GM12878 (cell line): ENCODE measurements around the gene DSG2. TPM values are rescaled to one million over a fixed set of nuclear protein-coding genes. Genes with fewer than 3 reads are reported as not detected.

Source experiments
- ATAC-seq: fragments of 200-7000 bp; cut with Tn5 transposase; 3 replicates; pipeline ENCODE4 v1.9.1; 2020; ENCODE audit warnings: mild to moderate bottlenecking, moderate library complexity
- BruUV-seq: library from RNA; stranded (reverse); fragments of 400-500 nt; replicated peaks from 2 replicates; lab custom pipeline; 2021; lab: Mats Ljungman, UMichigan
- CTCF ChIA-PET: fragments of 300-600 bp; sonication (Branson Sonifier 250); formaldehyde crosslinking; extraction: SDS; loops from one replicate; lab custom pipeline; 2021; ENCODE audit warnings: inconsistent platforms; lab: Yijun Ruan, JAX
- POLR2A ChIA-PET: fragments of 350-600 bp; formaldehyde crosslinking; extraction: SDS; loops from one replicate; lab custom pipeline; 2021; ENCODE audit warnings: inconsistent platforms; lab: Charles Lee
- RAD21 ChIA-PET: fragments of 300-600 bp; sonication (Branson Sonifier 250); formaldehyde crosslinking; loops from one replicate; lab custom pipeline; 2023; ENCODE audit warnings: antibody characterized with exemption; ENCODE audit not compliant: unreplicated experiment; lab: Charles Lee
- SMC1A ChIA-PET: fragments of 300-600 bp; sonication (Branson Sonifier 250); formaldehyde crosslinking; loops from one replicate; lab custom pipeline; 2023; ENCODE audit not compliant: unreplicated experiment, uncharacterized antibody; lab: Charles Lee
- DNase-seq: peaks from one replicate; pipeline ENCODE4 v3.0.0-alpha.2; 2011; ENCODE audit warnings: low read depth, low spot score
- FAIRE-seq: peaks from 3 replicates; lab custom pipeline; 2011; peaks lifted over from hg19 to GRCh38; lab: Jason Lieb, UNC
- H2AFZ ChIP-seq: 2 replicates; pipeline ENCODE4 v1.6.0; 2011; ENCODE audit warnings: low read depth, low read length, control low read depth; ENCODE audit not compliant: control insufficient read depth
- H3K27ac ChIP-seq: 2 replicates; pipeline ENCODE4 v1.5.1; 2011; ENCODE audit warnings: control low read depth; ENCODE audit not compliant: control insufficient read depth, insufficient read depth
- H3K27me3 ChIP-seq, 2 experiments: replicated peaks in 1 of 2; 2 replicates each; pipeline versions ENCODE4 v1.6.0 to v1.6.1; 2011; ENCODE audit warnings: low read length in 1 of 2; ENCODE audit not compliant: control insufficient read depth in 2 of 2, insufficient read depth in 2 of 2
- H3K36me3 ChIP-seq, 2 experiments: 2 replicates each; pipeline ENCODE4 v1.5.1; 2011; ENCODE audit warnings: low read length in 1 of 2; ENCODE audit not compliant: control insufficient read depth in 2 of 2, insufficient read depth in 2 of 2
- H3K4me1 ChIP-seq: 2 replicates; pipeline ENCODE4 v1.6.1; 2011; ENCODE audit warnings: mild to moderate bottlenecking, low read length, moderate library complexity, mixed read lengths; ENCODE audit not compliant: control insufficient read depth, insufficient read depth
- H3K4me2 ChIP-seq: 2 replicates; pipeline ENCODE4 v1.6.0; 2011; ENCODE audit warnings: control low read depth; ENCODE audit not compliant: control insufficient read depth, insufficient read depth
- H3K4me3 ChIP-seq: fragments of 200-600 bp; sonication (generic); 2 replicates; pipeline ENCODE4 v1.5.1; 2016
- H3K79me2 ChIP-seq: 2 replicates; pipeline ENCODE4 v1.6.0; 2011; ENCODE audit warnings: low read length; ENCODE audit not compliant: control insufficient read depth, insufficient read depth
- H3K9ac ChIP-seq: 2 replicates; pipeline ENCODE4 v1.8.0; 2011; ENCODE audit warnings: low read length, control low read depth, mixed read lengths; ENCODE audit not compliant: control insufficient read depth, insufficient read depth
- H3K9me3 ChIP-seq: replicated peaks from 3 replicates; pipeline ENCODE4 v1.5.1; 2011; ENCODE audit warnings: mild to moderate bottlenecking, low read length; ENCODE audit not compliant: control insufficient read depth, insufficient read depth
- H4K20me1 ChIP-seq: 2 replicates; pipeline ENCODE4 v1.6.0; 2011; ENCODE audit not compliant: control insufficient read depth, insufficient read depth
- ASH2L ChIP-seq: fragments of 300-600, 200-600 bp; sonication (generic); IDR thresholded peaks from 2 replicates; pipeline ENCODE4 v1.6.1; 2017; ENCODE audit warnings: low read depth, mild to moderate bottlenecking, borderline replicate concordance
- BCL11A ChIP-seq: IDR thresholded peaks from 2 replicates; pipeline ENCODE4 v1.6.1; 2011; ENCODE audit warnings: low read depth, low read length
- CBFB ChIP-seq: IDR thresholded peaks from 2 replicates; pipeline ENCODE4 v1.6.1; 2016; ENCODE audit warnings: antibody characterized with exemption, low read depth
- CREB1 ChIP-seq: IDR thresholded peaks from 2 replicates; pipeline ENCODE4 v1.6.1; 2012; ENCODE audit warnings: low read depth, mild to moderate bottlenecking, inconsistent platforms
- CREM ChIP-seq: IDR thresholded peaks from 2 replicates; pipeline ENCODE4 v1.6.1; 2014; ENCODE audit warnings: antibody characterized with exemption, low read depth
- EED ChIP-seq: sonication (generic); IDR thresholded peaks from 2 replicates; pipeline ENCODE4 v1.6.1; 2016; ENCODE audit warnings: antibody characterized with exemption, low read depth
- HDAC6 ChIP-seq: fragments of 200-600 bp; sonication (generic); IDR thresholded peaks from one replicate; pipeline ENCODE4 v1.8.0; 2017; ENCODE audit warnings: antibody characterized with exemption; ENCODE audit not compliant: unreplicated experiment
- JUND ChIP-seq: IDR thresholded peaks from 2 replicates; pipeline ENCODE4 v1.6.1; 2012; ENCODE audit warnings: low read depth, mild to moderate bottlenecking, low read length, improper control_type of control experiment, moderate library complexity
- KDM1A ChIP-seq: fragments of 200-600 bp; sonication (generic); IDR thresholded peaks from 2 replicates; pipeline ENCODE4 v1.6.1; 2016; ENCODE audit warnings: borderline replicate concordance
- MEF2B ChIP-seq: fragments of 450-650 bp; IDR thresholded peaks from 2 replicates; pipeline ENCODE4 v1.6.1; 2018; ENCODE audit warnings: mild to moderate bottlenecking, moderate library complexity; ENCODE audit not compliant: partially characterized antibody, poor library complexity, severe bottlenecking
- MLLT1 ChIP-seq: fragments of 450-650 bp; IDR thresholded peaks from 2 replicates; pipeline ENCODE4 v1.6.1; 2016; ENCODE audit warnings: mild to moderate bottlenecking
- NFXL1 ChIP-seq: fragments of 450-650 bp; IDR thresholded peaks from 2 replicates; pipeline ENCODE4 v1.6.1; 2017; ENCODE audit warnings: antibody characterized with exemption, mild to moderate bottlenecking, borderline replicate concordance
- NR2F1 ChIP-seq: fragments of 450-650 bp; conservative IDR thresholded peaks from 2 replicates; pipeline ENCODE4 v1.6.1; 2017; ENCODE audit warnings: mild to moderate bottlenecking
- PBX3 ChIP-seq: IDR thresholded peaks from 2 replicates; pipeline ENCODE4 v1.6.1; 2011; ENCODE audit warnings: mild to moderate bottlenecking, low read depth, low read length, moderate library complexity; ENCODE audit not compliant: insufficient replicate concordance
- RAD21 ChIP-seq: IDR thresholded peaks from 2 replicates; pipeline ENCODE4 v1.6.1; 2011; ENCODE audit warnings: mild to moderate bottlenecking, low read depth, low read length, moderate library complexity; ENCODE audit not compliant: insufficient read depth
- RAD51 ChIP-seq: fragments of 450-650 bp; IDR thresholded peaks from 2 replicates; pipeline ENCODE4 v1.6.1; 2016; ENCODE audit warnings: moderate library complexity, mild to moderate bottlenecking, inconsistent platforms
- TCF3 ChIP-seq: IDR thresholded peaks from 2 replicates; pipeline ENCODE4 v1.6.1; 2012; ENCODE audit warnings: low read depth, mild to moderate bottlenecking, low read length, borderline replicate concordance; ENCODE audit not compliant: insufficient read depth
- TCF7 ChIP-seq: IDR thresholded peaks from 2 replicates; pipeline ENCODE4 v1.6.1; 2014; ENCODE audit warnings: antibody characterized with exemption, borderline replicate concordance
- WGBS: methylation state at CpG from one replicate; pipeline ENCODE4 v1.1.6; 2016; ENCODE audit warnings: low lambda C conversion rate; ENCODE audit not compliant: insufficient replicate concordance, insufficient coverage; ENCODE audit errors: missing lambda C conversion rate; 5-methylcytosine and 5-hydroxymethylcytosine counted together
- in situ Hi-C: fragments of 300-500 bp; cut with MboI; formaldehyde crosslinking; loops from 9 replicates; pipeline ENCODE4 v1.14.3; 2018; ENCODE audit warnings: mixed read lengths
- intact Hi-C: fragments of 100-400 bp; cut with micrococcal nuclease; formaldehyde crosslinking; loops from one replicate; pipeline ENCODE4 v1.14.2; 2022; ENCODE audit not compliant: unreplicated experiment
- polyA plus RNA-seq, 11 experiments: library from polyadenylated mRNA; depleted of rRNA in 4 of 11; unstranded in 6 of 11; stranded (reverse) in 5 of 11; fragments of >200 nt; fragmentation: Nextera tagmentation in 4 of 11; fragmentation: Illumina TruSeq in 1 of 11; extraction: Ambion mirVana in 4 of 11; extraction: Trizol in 1 of 11; gene quantifications; 1 replicate in 1 of 11; 2 replicates in 10 of 11; pipeline versions ENCODE4 v1.2.1 to v1.2.3, GENCODE V29; 2011 to 2016; ENCODE audit warnings: inconsistent platforms in 2 of 11, missing spikeins in 2 of 11, low read depth in 1 of 11
- total RNA-seq, 4 experiments: library from RNA; depleted of rRNA in 3 of 4; stranded (reverse); fragments of >200 nt in 3 of 4; fragmentation: Illumina TruSeq in 1 of 4; extraction: Trizol in 1 of 4; gene quantifications; 2 replicates each; pipeline versions ENCODE4 v1.2.1 to v1.2.3, GENCODE V29; 2013 to 2021
- TF ChIP-seq, protein P1 (sequence below): fragments of 450-650 bp; IDR thresholded peaks from 2 replicates; pipeline ENCODE4 v1.6.1; 2017; ENCODE audit warnings: antibody characterized with exemption, mild to moderate bottlenecking, moderate library complexity

Gene DSG2
- total and polyA plus RNA-seq, 10 of the 15 experiments (the other 5 are each of a cell fraction or from before 2014, with no cell fraction given), result 11.7 to 46.2 (median 28.0) TPM

DNA sequence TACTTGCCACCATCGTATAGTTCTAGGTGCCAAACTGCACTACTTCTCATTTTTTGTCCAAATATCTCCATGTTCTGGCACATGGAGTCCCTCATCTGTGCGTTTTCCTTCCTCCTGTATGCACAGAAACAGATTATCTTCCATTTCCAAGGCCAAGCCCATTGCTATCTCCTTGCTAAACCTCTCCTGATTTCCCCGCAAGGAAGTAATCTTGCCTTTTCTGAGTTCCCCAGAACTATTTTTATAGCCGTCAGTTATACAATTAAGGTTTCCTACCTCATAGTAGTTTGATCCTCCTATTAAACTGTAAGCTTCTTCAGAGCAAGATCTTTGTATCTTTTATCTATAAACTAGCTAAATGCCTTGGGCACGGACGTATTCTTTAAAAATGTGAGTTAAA lies 7.2 kb downstream of the DSG2 start:
- CTCF ChIA-PET, result interaction anchor here (0.6 to 2.2 kb wide), 3 partner anchors 59 to 934 kb away, joined by 3 to 7 read pairs (median 3); no protein-coding TSS in a partner anchor

More for the DNA sequence above, 7.2 kb downstream of the DSG2 start:
- POLR2A ChIA-PET, result interaction anchor here (0.7 kb wide), 2 partner anchors 66 to 343 kb away, joined by 5 read pairs; no protein-coding TSS in a partner anchor
- no peak for FAIRE-seq
- no peak overlapping the region for H3K4me3 ChIP-seq
- H2AFZ ChIP-seq, result peak overlapping the region; percentile 37
- H3K9ac ChIP-seq, result no peak overlapping the region
- H3K27me3 ChIP-seq, result no peaks in the 10 kb centered on the region
- no peak overlapping the region for H3K27ac ChIP-seq
- intact Hi-C loops, result no loop called here
- H3K4me2 ChIP-seq, result 0 out of 2 replicates have a peak overlapping the region, but pooled peaks have one; percentile 13
- H3K9me3 ChIP-seq, result no peaks in the 10 kb centered on the region; the same call in 2 of the 3 replicates
- SMC1A ChIA-PET, result interaction anchor here (0.9 to 1.3 kb wide), 3 partner anchors 13 to 259 kb away, joined by 3 read pairs; no protein-coding TSS in a partner anchor
- in situ Hi-C loops, result no loop called here
- DNase-seq, result no peak
- no peak for ATAC-seq
- H3K36me3 ChIP-seq, result no peaks in the 10 kb centered on the region
- H3K79me2 ChIP-seq, result peaks cover 29% of the 10 kb centered on the region
- H4K20me1 ChIP-seq, result no peaks in the 10 kb centered on the region
- peaks cover 11% of the 10 kb centered on the region for H3K4me1 ChIP-seq
- WGBS, result 30% methylated on average over 6 of the region's 6 CpGs
- TF ChIP-seq RAD21 (no peak), MEF2B (no peak), HDAC6 (no peak), CREB1 (no peak), KDM1A (no peak), PBX3 (no peak), EED (no peak), JUND (no peak), CBFB (no peak), ASH2L (no peak), TCF7 (no peak), BCL11A (no peak), RAD51 (no peak), CREM (no peak), NFXL1 (no peak), MLLT1 (no peak), NR2F1 (no peak), TCF3 (no peak)
- TF ChIP-seq, protein P1, sequence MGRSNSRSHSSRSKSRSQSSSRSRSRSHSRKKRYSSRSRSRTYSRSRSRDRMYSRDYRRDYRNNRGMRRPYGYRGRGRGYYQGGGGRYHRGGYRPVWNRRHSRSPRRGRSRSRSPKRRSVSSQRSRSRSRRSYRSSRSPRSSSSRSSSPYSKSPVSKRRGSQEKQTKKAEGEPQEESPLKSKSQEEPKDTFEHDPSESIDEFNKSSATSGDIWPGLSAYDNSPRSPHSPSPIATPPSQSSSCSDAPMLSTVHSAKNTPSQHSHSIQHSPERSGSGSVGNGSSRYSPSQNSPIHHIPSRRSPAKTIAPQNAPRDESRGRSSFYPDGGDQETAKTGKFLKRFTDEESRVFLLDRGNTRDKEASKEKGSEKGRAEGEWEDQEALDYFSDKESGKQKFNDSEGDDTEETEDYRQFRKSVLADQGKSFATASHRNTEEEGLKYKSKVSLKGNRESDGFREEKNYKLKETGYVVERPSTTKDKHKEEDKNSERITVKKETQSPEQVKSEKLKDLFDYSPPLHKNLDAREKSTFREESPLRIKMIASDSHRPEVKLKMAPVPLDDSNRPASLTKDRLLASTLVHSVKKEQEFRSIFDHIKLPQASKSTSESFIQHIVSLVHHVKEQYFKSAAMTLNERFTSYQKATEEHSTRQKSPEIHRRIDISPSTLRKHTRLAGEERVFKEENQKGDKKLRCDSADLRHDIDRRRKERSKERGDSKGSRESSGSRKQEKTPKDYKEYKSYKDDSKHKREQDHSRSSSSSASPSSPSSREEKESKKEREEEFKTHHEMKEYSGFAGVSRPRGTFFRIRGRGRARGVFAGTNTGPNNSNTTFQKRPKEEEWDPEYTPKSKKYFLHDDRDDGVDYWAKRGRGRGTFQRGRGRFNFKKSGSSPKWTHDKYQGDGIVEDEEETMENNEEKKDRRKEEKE, result no peak
- no TSS peak for BruUV-seq
- RAD21 ChIA-PET, result no interaction called here
